Hepatic stellate cell (primary cell): Measurements from ENCODE around the gene MAP3K7CL.

Source experiments
- DNase-seq: peaks from one replicate; pipeline ENCODE4 v3.0.0; 2011; ENCODE audit warnings: low spot score

The MAP3K7CL gene

GRCh38 chr21:29195981-29196669 is 65.7 kb downstream of the MAP3K7CL start:
- DNase-seq = peak; percentile 82

DNA sequence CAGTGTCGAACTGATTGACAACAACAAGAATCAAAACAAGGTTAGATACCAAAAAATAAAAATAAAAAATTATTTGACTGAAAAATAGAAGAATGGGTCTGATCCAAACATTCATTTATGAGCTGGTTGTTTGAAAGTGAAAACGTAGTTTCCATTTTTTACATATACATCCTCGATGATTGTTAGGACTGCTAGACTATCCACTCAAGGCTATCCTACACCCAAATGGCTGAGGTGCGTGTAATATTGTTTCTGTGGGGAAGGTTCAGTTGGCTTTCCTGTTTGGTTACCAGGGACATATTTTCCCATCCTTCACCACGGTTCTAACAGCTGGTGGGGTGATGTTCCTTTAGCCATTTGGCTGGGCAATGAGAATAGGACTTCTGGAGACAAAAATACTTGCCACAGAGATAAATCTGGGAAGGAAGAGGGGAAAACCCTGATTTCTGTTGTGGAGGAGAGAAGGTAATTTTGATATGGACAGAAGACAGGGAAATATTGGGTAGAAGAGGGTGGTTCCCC is 66.3 kb downstream of the MAP3K7CL start:
- DNase-seq = no peak

- no peak for DNase-seq
Measured at GRCh38 chr21:29201186-29201585, 70.7 kb downstream of the MAP3K7CL start.

GRCh38 chr21:29205009-29205408 is 74.6 kb downstream of the MAP3K7CL start:
- no peak for DNase-seq

DNA sequence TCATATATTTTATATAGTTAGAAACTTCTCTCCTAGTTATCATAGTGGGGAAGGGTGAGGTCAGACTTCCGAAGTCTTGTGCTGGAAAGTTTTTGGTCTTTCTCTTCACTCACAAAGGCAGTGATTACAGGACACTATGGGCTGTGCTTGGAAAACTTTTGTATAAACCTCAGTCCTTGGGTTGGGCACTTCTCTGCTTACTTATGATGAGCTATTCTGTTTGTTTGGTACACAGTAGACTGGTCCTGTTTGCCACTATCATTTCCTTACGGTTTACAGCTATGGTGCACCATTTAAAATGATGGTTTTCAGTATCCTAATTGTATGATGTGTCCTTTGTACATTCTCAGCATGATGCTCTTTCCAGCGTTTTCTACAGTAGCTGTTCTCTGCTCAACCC is 75.5 kb downstream of the MAP3K7CL start:
- no peak for DNase-seq

DNA sequence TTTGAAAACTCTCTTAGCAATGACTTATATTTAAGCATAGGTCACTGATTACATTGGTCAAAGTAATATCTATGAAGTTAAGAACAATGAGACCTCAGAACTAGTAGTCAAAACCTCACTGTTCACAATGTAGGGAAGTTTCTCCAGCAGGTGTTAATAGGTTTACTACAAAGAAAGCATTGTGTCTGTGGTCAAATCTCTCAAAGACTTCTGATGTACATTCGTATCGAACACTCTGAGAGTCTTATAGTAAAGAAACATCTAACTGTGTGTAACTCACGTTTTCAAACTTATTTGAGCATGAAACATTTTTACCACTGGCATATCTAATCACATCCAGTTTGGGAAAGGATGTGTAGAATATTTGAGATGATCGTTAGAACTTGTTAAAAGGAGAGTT is 76.0 kb downstream of the MAP3K7CL start:
- no peak for DNase-seq

DNA sequence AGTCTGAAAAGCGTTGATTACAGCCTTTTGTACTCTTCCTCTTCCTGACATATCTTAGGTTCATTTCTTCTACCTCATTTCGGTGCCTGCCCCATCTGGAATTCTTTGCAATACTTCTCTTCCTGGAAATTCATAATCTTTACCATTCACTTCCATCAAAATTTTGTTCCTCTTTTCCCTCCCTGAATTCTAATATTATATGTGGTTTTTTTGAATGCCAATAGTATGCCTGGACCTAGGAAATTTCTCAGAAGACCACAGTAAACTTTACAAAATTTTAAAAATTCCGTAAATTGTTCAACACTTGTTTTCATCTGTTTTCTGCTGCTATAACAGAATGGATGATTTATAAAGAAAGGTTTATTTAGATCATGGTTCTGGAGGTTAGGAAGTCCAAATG is 76.8 kb downstream of the MAP3K7CL start:
- DNase-seq = no peak

DNA sequence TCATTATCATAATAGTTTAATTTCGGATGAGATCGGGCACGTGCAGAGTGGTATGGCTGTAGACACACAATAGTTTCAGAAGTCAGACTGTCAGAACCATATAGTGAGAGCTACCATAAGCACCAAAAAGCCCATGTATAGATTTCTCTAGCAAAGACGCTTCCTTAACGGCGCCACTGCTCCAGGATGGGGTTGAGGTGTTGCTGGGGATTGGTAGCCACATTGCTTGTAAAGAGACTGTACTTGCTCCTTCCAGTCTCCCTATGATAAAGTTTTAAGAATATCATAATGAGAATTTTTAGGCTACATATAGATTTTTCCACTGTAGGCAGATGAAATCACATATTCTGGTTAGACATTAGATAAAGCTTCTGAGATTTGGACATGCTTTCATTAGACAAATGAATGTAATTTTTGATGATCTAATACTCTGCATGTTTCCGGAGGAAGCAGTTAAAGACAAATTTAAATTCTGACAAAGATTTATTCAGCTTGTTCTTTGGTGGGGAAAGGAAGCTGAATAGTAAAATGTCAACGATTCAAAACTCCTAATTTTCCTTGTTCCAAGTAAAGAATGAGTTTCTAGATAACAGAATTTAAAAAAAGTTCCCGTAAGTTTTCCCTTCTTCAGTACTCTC is 77.7 kb downstream of the MAP3K7CL start:
- no peak for DNase-seq

- peak; percentile 29 for DNase-seq
Measured at GRCh38 chr21:29208682-29209059, 78.2 kb downstream of the MAP3K7CL start.

DNA sequence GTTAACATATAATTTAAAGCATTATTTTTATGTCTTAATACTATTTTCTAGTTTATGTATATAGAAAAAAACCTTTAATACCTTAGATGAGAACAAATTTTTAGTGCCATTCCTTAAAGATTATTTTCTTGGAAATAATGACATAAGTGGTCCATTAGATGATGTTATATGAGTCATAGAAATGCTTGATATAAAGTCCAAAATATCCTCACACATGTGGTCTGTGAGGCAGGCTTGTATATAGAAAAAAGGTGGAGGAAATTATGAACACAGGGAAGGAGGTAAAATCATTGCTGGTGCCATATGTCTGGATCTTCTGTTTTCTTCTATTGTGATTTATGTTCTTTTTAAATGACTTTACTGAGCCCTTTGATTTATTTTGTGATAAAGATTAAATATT is 79.3 kb downstream of the MAP3K7CL start:
- no peak for DNase-seq

- no peak for DNase-seq
Measured at GRCh38 chr21:29211205-29211604, 80.8 kb downstream of the MAP3K7CL start.

DNA sequence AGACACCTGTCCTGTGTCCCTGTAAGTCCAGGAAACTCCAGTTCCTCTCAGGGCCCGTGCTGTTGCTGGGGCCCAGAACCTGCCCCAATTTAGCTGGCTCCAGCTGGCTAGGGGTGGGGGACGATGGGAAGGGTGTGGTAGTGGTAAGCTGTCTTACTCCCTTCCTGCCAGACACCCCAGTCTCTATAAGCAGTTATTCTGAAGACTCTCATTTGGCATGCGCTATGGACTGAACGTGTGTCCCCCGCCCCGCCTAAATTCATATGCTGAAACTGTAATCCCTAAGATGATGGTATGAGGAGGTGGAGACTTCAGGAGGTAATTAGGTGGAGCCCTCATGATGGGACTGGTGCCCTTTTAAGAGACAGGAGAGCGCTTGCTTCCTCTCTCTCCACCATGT is 82.0 kb downstream of the MAP3K7CL start:
- DNase-seq = no peak

DNA sequence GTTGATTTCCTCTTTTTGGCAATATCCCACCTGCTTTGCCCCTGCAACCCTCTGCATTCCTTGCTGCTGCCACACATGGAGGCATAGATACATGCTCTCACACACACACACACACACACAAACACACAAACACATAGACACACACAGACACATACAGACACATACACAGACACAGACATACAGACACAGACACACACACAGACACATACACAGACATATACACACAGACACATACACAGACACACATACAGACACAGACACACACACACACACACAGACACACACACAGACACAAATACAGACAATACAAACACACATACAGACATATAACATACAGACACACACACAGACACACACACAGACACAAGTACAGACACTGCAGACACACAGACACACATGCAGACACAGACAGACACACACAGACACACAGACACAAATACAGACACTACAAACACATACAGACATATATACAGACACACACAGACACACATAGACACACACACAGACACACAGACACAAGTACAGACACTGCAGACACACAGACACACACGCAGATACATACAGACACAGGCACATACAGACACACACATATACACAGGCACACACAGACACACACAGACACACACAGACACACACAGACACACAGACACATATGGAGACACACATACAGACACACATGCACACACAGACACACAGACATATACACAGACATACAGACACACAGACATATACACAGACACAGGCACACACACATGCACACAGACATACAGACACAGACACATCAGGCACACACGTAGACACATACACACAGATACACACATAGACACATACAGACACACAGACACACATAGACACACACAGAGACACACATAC is 83.3 kb downstream of the MAP3K7CL start:
- DNase-seq = no peak

DNA sequence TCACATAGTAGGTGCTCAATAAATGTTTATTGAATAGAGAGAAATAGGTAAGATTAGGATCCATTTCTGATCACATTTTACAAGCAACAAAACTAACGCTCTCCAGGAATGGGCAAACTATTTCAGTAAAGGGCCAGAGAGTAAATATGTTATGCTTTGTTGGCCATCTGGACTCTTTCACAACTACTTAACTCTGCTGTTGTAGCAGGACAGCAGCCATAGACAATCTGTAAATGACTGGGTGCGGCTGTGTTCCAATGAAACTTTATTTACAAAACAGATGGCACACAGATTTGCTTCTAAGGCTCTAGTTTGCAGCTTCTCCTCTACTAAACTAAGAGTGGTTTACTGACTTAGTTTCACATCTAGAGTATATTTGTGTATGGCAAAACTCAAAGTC is 85.3 kb downstream of the MAP3K7CL start:
- DNase-seq = no peak

DNA sequence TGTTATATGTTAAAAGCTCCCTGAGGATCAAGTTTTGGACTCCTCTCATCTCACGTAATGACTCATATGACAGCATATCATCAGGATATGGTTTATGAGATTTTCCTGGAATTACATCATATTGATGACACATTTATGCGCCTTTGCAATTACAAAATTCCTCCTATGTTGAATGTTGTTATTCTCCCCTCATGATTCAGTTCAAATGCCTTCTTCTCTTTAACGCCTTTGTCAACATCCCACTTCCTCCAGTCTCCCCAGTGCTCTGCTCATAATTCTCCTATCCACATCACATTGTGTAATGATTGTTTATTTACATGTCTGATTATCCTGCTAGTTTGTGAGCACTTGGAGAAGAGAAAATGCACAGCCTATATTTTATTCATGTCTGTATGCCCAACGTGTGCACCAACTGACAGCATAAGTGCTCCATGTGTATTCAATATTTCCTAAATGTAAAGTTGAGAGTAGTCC is 87.4 kb downstream of the MAP3K7CL start:
- peak; percentile 50 for DNase-seq

DNA sequence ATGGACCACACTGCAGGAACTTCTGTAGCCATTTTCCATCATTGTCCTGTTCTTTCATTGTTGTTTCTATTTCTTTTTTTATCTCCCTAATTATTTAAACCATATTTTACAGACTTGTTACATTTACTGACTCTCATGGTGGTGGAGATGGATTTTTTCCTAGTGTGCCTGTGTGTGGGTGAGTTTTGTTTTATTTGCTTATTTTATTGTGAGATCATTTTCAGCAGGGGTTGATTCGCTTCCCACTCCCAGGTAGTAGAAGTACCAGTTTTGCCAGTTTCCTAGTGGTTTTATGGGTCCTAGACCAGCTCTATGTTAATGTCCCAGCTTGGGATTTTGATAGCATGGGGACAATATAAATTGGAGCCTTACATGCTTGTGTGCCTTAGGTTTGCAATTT is 88.3 kb downstream of the MAP3K7CL start:
- no peak for DNase-seq

DNA sequence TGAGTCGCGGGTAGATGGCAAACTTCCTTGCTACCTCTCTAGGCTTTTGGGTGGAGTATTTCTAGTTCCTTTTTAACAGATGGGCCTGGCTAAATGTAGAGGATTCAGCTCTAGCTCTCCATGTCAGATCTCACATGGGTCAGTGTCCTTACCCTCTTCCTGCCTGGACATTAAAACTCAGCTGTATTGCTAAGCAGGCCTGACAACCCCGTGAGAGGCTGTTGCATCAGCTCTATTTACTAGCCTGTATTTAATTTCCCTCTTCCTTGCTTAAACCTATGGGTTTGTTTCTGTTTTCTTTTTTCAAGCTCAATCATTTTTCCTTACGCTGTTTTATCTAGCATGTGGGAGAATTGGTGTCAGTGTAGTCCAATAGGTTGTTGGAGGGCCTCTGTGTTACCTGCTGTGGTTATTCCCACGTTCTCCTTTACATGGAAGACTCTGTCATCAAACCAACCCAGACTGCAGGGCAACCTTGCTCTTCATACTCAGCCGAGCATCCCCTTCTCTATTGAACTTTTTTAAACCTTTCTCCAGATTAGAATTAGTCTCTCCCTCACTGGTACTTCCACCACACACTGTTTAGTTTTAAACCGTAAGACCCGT is 88.8 kb downstream of the MAP3K7CL start:
- no peak for DNase-seq

DNA sequence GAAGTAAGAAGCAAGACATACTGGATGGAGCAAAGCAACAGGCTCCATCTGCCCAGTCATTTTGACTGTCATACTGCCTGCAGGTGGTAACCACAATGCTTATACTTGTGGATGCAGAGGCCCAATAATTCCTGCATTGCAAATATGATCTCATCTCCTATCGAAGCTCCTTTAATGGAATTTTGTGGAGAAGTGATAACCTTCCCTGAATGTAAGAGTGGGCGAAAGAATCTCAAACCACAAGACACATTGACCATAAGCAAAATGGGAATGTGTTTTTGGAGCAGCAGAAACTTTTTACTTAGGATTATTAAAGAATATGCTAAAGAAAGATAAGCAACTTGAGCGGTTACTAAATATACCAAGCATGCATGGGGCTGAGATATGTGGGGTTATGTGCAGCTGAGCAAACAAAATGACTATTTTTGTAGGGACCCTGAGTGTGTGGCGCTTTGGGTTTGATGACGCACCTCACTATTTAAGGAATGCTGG is 90.9 kb downstream of the MAP3K7CL start:
- peak; percentile 64 for DNase-seq

GRCh38 chr21:29224006-29224405 is 93.6 kb downstream of the MAP3K7CL start:
- DNase-seq = no peak
